ENCODE measurements around the gene FHL2.

- TF ChIP-seq EZH2 (optimal IDR thresholded peaks at IDR 0.05; ENCODE audit: low read depth, low read length) (no peak), EZH2phosphoT487 (IDR thresholded peaks at IDR 0.05; ENCODE audit: low read length) (no peak)
- TF ChIP-seq, protein P1, sequence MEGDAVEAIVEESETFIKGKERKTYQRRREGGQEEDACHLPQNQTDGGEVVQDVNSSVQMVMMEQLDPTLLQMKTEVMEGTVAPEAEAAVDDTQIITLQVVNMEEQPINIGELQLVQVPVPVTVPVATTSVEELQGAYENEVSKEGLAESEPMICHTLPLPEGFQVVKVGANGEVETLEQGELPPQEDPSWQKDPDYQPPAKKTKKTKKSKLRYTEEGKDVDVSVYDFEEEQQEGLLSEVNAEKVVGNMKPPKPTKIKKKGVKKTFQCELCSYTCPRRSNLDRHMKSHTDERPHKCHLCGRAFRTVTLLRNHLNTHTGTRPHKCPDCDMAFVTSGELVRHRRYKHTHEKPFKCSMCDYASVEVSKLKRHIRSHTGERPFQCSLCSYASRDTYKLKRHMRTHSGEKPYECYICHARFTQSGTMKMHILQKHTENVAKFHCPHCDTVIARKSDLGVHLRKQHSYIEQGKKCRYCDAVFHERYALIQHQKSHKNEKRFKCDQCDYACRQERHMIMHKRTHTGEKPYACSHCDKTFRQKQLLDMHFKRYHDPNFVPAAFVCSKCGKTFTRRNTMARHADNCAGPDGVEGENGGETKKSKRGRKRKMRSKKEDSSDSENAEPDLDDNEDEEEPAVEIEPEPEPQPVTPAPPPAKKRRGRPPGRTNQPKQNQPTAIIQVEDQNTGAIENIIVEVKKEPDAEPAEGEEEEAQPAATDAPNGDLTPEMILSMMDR (IDR thresholded peaks at IDR 0.05; ENCODE audit: low read length) = no peak
Measured at GRCh38 chr2:105329197-105329554, 69.7 kb downstream of the FHL2 start.

Data from MM.1S (cell line).